Ectodermal cell (in vitro differentiated cells): ENCODE data around the gene C2orf49.

Experiments
- H3K27ac ChIP-seq: 2 replicates; pipeline ENCODE4 v1.7.0; 2013; ENCODE audit warnings: mild to moderate bottlenecking, low read depth, low read length; ENCODE audit not compliant: insufficient read depth, poor library complexity, severe bottlenecking
- H3K27me3 ChIP-seq: 2 replicates; pipeline ENCODE4 v1.7.0; 2013; ENCODE audit warnings: mild to moderate bottlenecking, low read length; ENCODE audit not compliant: insufficient read depth, control insufficient read depth, poor library complexity, severe bottlenecking
- H3K36me3 ChIP-seq: one replicate; pipeline ENCODE4 v1.7.0; 2013; ENCODE audit warnings: low read length; ENCODE audit not compliant: control insufficient read depth, insufficient read depth
- H3K4me1 ChIP-seq: one replicate; pipeline ENCODE4 v1.7.0; 2013; ENCODE audit warnings: low read length; ENCODE audit not compliant: control insufficient read depth, insufficient read depth
- H3K4me3 ChIP-seq: 2 replicates; pipeline ENCODE4 v1.7.0; 2013; ENCODE audit warnings: low read depth, low read length, control low read depth; ENCODE audit not compliant: insufficient read depth
- H3K9me3 ChIP-seq: 2 replicates; pipeline ENCODE4 v1.7.0; 2013; ENCODE audit warnings: mild to moderate bottlenecking, low read length, moderate library complexity; ENCODE audit not compliant: control insufficient read depth
- WGBS, 2 experiments: methylation state at CpG; one replicate each; pipeline ENCODE4 v1.1.7; 2013; ENCODE audit warnings: missing lambda C conversion rate in 2 of 2; 5-methylcytosine and 5-hydroxymethylcytosine counted together

C2orf49 gene

DNA sequence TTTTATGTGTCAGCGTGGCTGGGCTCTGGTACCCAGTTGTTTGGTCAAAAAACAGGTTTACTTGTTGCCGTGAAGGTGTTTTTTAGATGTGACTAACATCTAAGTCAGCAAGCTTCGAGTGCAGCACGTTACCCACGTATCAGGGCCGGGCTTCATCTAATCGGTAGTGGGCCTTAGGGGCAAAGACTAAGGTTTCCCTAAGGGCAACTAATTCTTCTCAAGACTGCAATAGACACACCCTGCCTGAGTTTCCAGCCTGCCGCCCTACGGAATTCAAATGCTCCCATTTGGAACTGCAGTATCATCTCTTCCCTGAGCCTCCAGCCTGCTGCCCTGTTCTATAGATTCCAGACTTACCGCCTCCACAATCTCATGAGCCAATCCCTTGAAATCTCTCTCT, 33.8 kb downstream of the C2orf49 start:
- Histone ChIP-seq H3K27ac (no peak overlapping the region), H3K27me3 (no peaks in the 10 kb centered on the region), H3K4me1 (no peaks in the 10 kb centered on the region), H3K9me3 (no peaks in the 10 kb centered on the region), H3K4me3 (no peak overlapping the region), H3K36me3 (no peaks in the 10 kb centered on the region)
- WGBS, 2 experiments = 94 to 96% methylated on average over 10 of the region's 10 CpGs

DNA sequence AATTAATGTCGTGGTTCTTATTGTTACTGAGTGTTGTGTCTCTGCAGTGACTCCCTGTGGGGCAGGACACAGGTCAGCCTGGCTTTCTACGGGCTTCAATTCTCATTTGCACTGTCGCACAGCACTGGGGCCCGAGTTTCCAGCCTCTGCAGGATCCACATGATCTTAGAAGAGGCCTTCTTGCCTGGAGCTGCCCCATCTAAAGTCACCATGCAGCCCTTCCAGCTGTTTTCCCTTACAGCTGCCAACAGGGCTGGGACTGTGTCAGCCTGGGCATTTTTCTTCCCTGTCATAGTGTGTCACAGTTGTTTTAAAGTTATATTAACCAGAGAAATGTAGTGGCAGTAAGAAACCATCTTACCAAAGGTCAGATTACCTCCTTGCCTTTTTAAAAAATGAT, 34.5 kb downstream of the C2orf49 start:
- H3K36me3 ChIP-seq = no peaks in the 10 kb centered on the region
- 86 to 87% methylated on average over 4 of the region's 4 CpGs for WGBS, 2 experiments
- H3K4me3 ChIP-seq = no peak overlapping the region
- no peaks in the 10 kb centered on the region for H3K9me3 ChIP-seq
- no peaks in the 10 kb centered on the region for H3K4me1 ChIP-seq
- H3K27ac ChIP-seq = no peak overlapping the region
- no peaks in the 10 kb centered on the region for H3K27me3 ChIP-seq

DNA sequence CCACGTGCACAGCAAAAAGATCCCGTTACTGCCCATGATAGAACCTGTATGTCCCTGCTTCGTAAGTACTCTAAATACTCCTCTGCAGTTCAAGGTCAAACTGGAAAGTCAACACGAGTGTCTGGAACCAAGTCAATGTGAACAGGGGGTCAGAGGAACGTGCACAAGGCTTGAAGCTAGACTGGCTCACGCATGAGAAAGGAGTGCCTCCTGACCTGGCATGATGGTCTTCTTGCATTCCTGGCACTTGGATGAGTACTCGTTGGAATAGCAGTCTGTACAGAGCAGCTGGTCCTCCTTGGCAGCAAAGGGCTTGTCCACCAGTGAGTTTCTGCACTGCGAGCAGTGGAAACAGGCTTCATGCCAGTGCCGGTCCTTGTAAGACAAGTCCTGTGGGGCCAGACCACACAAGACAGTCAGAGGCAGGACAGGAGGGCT, 36.0 kb downstream of the C2orf49 start:
- Histone ChIP-seq H3K9me3 (no peaks in the 10 kb centered on the region), H3K36me3 (no peaks in the 10 kb centered on the region), H3K27ac (no peak overlapping the region), H3K4me1 (no peaks in the 10 kb centered on the region), H3K4me3 (no peak overlapping the region), H3K27me3 (no peaks in the 10 kb centered on the region)
- WGBS, 2 experiments = 94 to 96% methylated on average over 9 of the region's 9 CpGs

DNA sequence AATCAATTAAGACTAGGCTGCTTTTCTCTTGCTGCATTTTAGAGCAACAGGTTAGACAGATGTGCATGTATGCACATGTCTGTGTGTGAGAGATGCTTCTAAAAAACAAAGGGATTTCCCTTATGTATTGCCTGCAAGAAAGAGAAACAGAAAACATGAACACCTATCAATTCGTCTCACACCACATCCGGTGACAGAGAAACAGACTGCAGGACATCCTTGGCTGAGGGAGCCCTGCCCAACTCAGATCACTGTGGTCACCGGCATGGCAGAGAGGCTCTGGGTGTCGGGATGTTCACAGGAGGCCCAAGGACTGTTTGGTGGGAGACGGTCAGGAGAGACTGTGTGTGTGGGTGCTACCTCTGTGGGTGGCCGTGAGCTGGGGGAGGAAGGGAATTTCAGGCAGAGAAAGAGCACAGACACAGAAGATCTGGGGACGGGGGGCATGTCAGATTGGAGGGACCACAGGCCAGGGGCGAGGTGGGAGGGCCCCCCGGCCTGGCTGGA, 36.6 kb downstream of the C2orf49 start:
- H3K9me3 ChIP-seq = no peaks in the 10 kb centered on the region
- no peak overlapping the region for H3K27ac ChIP-seq
- no peak overlapping the region for H3K4me3 ChIP-seq
- no peaks in the 10 kb centered on the region for H3K27me3 ChIP-seq
- no peaks in the 10 kb centered on the region for H3K36me3 ChIP-seq
- no peaks in the 10 kb centered on the region for H3K4me1 ChIP-seq
- 91 to 95% methylated on average over 9 of the region's 9 CpGs for WGBS, 2 experiments

DNA sequence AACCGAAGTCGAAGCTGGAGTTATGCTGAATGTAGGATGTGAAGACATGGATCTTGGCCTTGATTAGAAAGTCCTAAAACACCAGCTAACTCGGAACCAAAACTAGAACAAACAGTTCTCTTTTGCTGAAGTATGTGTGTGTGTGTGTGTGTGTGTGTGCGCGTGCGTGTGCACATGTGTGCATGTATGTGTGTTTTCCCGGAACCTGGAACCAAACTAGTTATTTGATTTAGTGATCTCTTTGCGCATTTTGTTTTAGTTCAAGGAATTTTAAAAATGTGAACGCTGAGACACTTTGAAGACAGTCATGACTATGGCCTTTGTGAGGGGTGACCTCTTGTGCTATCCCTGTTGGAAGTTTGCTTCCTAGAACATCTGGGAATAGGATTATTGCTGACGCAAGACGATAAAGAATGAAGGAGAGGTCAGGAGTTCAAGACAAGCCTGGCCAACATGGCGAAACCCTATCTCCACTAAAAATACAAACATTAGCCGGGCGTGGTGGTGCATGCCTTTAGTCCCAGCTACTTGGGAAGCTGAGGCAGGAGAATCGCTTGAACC, 37.7 kb downstream of the C2orf49 start:
- no peak overlapping the region for H3K27ac ChIP-seq
- H3K27me3 ChIP-seq = no peaks in the 10 kb centered on the region
- H3K4me3 ChIP-seq = no peak overlapping the region

DNA sequence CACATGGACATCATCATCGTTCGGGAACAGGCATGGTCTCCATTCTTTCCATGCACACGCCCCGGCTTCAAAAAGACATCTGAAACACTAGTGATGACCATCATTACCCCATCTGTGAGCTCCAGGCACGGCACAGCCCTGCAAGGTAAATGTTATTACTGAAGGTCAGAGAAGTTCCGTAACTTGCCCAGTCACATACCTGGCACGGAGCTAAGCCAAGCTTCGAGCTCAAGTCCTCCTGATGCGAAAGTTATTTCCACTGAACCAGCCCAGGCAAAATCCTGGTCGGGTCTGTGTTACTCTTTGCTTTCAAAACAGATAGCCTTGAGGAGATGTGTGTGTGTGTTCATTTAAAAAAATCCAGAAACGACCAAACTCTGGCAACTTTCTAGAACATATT, 38.7 kb downstream of the C2orf49 start:
- H3K36me3 ChIP-seq = no peaks in the 10 kb centered on the region
- H3K4me3 ChIP-seq = no peak overlapping the region
- H3K27ac ChIP-seq = no peak overlapping the region
- no peaks in the 10 kb centered on the region for H3K27me3 ChIP-seq
- WGBS, 2 experiments = 95% methylated on average over 10 to 11 of the region's 11 CpGs
- H3K4me1 ChIP-seq = no peaks in the 10 kb centered on the region
- no peaks in the 10 kb centered on the region for H3K9me3 ChIP-seq

More for the DNA sequence above, 37.7 kb downstream of the C2orf49 start:
- Histone ChIP-seq H3K4me1 (no peaks in the 10 kb centered on the region), H3K36me3 (no peaks in the 10 kb centered on the region), H3K9me3 (no peaks in the 10 kb centered on the region)
- WGBS, 2 experiments = 93% methylated on average over 15 of the region's 15 CpGs

DNA sequence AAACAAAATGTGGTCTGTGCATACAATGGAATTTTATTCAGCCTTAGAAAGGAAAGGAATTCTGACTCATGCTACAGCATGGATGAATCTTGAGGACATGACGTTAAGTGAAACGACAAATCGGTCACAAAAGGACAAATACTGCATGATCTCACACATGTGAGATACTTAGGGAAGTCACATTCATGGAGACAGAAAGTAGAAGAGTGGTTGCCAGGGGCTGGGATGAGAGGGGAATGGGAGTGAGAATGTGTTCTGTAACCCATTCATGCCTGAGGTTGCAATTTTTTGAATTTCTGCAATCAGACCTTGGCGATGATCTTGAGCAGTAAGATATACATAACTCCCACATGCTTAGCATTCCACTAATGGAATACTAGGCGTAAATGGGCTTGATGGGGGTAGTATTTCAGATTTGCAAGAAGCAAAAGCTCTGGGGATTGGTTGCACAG, 39.5 kb downstream of the C2orf49 start:
- Histone ChIP-seq H3K27ac (no peak overlapping the region), H3K9me3 (no peaks in the 10 kb centered on the region), H3K4me3 (no peak overlapping the region), H3K4me1 (no peaks in the 10 kb centered on the region), H3K27me3 (no peaks in the 10 kb centered on the region), H3K36me3 (no peaks in the 10 kb centered on the region)
- WGBS, 2 experiments = 92 to 97% methylated on average over 4 to 5 of the region's 5 CpGs

DNA sequence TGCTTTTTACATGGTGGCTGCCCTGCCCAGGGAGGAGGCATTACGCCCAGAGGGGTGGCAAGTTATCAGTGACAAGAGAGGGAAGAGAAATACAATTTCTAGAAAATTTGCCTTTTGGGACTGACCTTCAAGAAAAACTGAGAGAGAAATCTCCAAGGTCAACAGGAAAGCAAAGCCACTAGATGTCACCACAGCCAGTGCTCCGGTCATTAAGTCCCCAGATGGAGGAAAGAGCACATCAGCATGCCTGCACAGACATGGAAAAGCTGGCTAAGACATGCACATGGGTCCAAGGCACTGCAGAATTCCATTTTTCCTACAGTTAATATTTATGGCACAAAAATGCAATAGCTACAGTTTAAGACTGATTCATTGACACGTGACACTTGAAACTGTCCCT, 40.5 kb downstream of the C2orf49 start:
- H3K27me3 ChIP-seq = no peaks in the 10 kb centered on the region
- H3K27ac ChIP-seq = no peak overlapping the region
- 89 to 91% methylated on average over 3 of the region's 3 CpGs for WGBS, 2 experiments
- no peaks in the 10 kb centered on the region for H3K36me3 ChIP-seq
- H3K9me3 ChIP-seq = no peaks in the 10 kb centered on the region
- no peaks in the 10 kb centered on the region for H3K4me1 ChIP-seq
- H3K4me3 ChIP-seq = no peak overlapping the region

DNA sequence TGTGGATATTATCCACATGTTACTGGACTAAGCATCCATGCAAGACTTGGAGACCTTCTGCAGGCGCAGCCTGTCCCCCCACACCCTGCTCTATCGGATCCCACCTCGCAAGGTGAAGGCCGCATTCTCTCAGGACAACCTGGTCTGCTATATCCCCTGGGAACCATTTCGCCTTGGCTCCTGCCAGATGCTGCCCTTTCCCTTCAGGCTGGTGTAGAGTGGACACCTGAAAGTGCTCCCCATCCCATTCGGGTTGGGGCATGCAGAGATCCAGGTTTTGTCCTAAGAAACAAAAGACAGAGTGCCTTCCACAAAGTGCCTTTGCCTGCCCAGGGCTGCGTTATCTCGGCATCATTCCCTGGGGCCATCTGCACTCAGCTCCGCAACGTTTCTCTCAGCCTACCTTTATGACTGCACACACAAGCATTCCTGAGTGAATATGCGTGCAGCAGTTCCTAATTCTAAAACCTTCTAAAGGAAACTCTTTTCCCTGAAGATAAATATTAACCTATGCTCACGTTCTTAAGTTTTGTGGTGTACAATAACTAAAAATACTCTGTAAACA, 41.0 kb downstream of the C2orf49 start:
- Histone ChIP-seq H3K4me3 (no peak overlapping the region), H3K4me1 (no peaks in the 10 kb centered on the region), H3K27ac (no peak overlapping the region), H3K36me3 (no peaks in the 10 kb centered on the region), H3K27me3 (no peaks in the 10 kb centered on the region), H3K9me3 (no peaks in the 10 kb centered on the region)
- 90% methylated on average over 12 of the region's 12 CpGs for WGBS, 2 experiments

DNA sequence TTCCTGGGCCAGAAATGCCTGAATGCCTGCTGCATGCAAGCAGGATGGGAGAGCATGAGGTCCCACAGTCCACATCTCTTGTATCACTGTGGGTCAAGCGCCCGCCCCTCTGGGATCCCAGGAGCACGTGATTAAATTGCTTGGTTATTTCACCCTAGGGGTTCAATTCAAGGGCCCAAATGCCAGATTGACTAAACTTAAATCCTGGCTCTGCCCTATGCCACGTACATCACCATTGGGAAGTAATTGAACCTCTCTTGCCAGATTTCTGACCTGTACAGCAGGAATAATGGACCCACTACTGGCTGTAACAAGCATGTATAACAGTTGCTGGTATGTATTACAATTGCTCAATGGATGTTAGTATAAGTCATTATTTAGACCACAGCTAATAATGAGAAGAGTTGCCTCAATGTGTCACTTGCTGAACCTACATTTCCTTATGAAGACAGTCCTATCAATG, 41.6 kb downstream of the C2orf49 start:
- no peaks in the 10 kb centered on the region for H3K9me3 ChIP-seq
- WGBS, 2 experiments = 92 to 94% methylated on average over 4 of the region's 4 CpGs
- no peaks in the 10 kb centered on the region for H3K27me3 ChIP-seq
- H3K4me1 ChIP-seq = no peaks in the 10 kb centered on the region
- H3K4me3 ChIP-seq = no peak overlapping the region
- H3K36me3 ChIP-seq = no peaks in the 10 kb centered on the region
- H3K27ac ChIP-seq = no peak overlapping the region
